GM12891 (cell line): ENCODE measurements around the gene PGLYRP2.

ENCODE experiments used
- DNase-seq: peaks from one replicate; pipeline ENCODE4 v3.0.0; 2011; ENCODE audit warnings: low spot score; ENCODE audit not compliant: insufficient read length
- FAIRE-seq: peaks from 2 replicates; lab custom pipeline; 2011; peaks lifted over from hg19 to GRCh38; lab: Jason Lieb, UNC
- PAX5 ChIP-seq: IDR thresholded peaks from 2 replicates; pipeline ENCODE4 v1.6.1; 2011; ENCODE audit warnings: low read length, moderate library complexity, mild to moderate bottlenecking; ENCODE audit not compliant: insufficient read depth, severe bottlenecking
- POLR2A ChIP-seq: IDR thresholded peaks from 2 replicates; pipeline ENCODE4 v1.6.1; 2011; ENCODE audit warnings: low read depth, low read length, control low read depth
- POLR2AphosphoS5 ChIP-seq: IDR thresholded peaks from 2 replicates; pipeline ENCODE4 v1.6.1; 2011; ENCODE audit warnings: low read depth, low read length, control low read depth
- POU2F2 ChIP-seq: IDR thresholded peaks from 2 replicates; pipeline ENCODE4 v1.6.1; 2011; ENCODE audit warnings: low read depth, mild to moderate bottlenecking, control low read depth, low read length, moderate library complexity
- SPI1 ChIP-seq: IDR thresholded peaks from 2 replicates; pipeline ENCODE4 v1.6.1; 2011; ENCODE audit warnings: low read depth, low read length, control low read depth
- TAF1 ChIP-seq: IDR thresholded peaks from 2 replicates; pipeline ENCODE4 v1.6.1; 2011; ENCODE audit warnings: low read depth, low read length, control low read depth

Gene PGLYRP2

GRCh38 chr19:15436012-15436825 lies 43.1 kb downstream of the PGLYRP2 start:
- no peak for FAIRE-seq
- no peak for DNase-seq
- TF ChIP-seq PAX5 (no peak), POLR2A (no peak), SPI1 (no peak), POLR2AphosphoS5 (no peak), TAF1 (no peak), POU2F2 (no peak)

GRCh38 chr19:15433519-15434069 lies 45.7 kb downstream of the PGLYRP2 start:
- TF ChIP-seq POLR2A = no peak
- TF ChIP-seq POU2F2 = no peak
- no peak for TF ChIP-seq SPI1
- no peak for TF ChIP-seq PAX5
- TF ChIP-seq POLR2AphosphoS5 = no peak
- no peak for TF ChIP-seq TAF1
- FAIRE-seq (peak; percentile 33), DNase-seq (no peak)

GRCh38 chr19:15432629-15433518 lies 46.4 kb downstream of the PGLYRP2 start:
- peak; percentile 40; the same call in 1 of the 2 replicates for TF ChIP-seq TAF1
- TF ChIP-seq PAX5 = no peak
- 0 out of 2 replicates have a peak, but pooled peaks have one; percentile 63 for TF ChIP-seq POLR2AphosphoS5
- TF ChIP-seq POLR2A = peak; percentile 32; the same call in 1 of the 2 replicates
- no peak for TF ChIP-seq SPI1
- peak; percentile 54; the same call in 1 of the 2 replicates for TF ChIP-seq POU2F2
- FAIRE-seq = peak; percentile 96
- DNase-seq = peak; percentile 99

- FAIRE-seq (no peak), DNase-seq (peak; percentile 65)
- TF ChIP-seq PAX5 = no peak
These were observed 47.2 kb downstream of the PGLYRP2 start for GRCh38 chr19:15432018-15432494.

GRCh38 chr19:15431396-15432017 lies 47.8 kb downstream of the PGLYRP2 start:
- TF ChIP-seq SPI1 (no peak), POLR2A (no peak), POU2F2 (no peak), POLR2AphosphoS5 (no peak)
- FAIRE-seq (peak; percentile 67), DNase-seq (no peak)

GRCh38 chr19:15430526-15431120 lies 48.7 kb downstream of the PGLYRP2 start:
- TF ChIP-seq TAF1 (no peak), SPI1 (no peak), POU2F2 (no peak), PAX5 (no peak), POLR2A (no peak), POLR2AphosphoS5 (no peak)
- no peak for DNase-seq
- FAIRE-seq = no peak

- no peak for TF ChIP-seq TAF1
- no peak for TF ChIP-seq SPI1
- no peak for TF ChIP-seq POLR2AphosphoS5
- no peak for TF ChIP-seq POLR2A
- no peak for TF ChIP-seq POU2F2
- no peak for TF ChIP-seq PAX5
- no peak for FAIRE-seq
- no peak for DNase-seq
These were observed 49.4 kb downstream of the PGLYRP2 start for GRCh38 chr19:15429825-15430467.

- FAIRE-seq (no peak), DNase-seq (no peak)
- no peak for TF ChIP-seq PAX5
- no peak for TF ChIP-seq SPI1
- TF ChIP-seq POLR2A = no peak
- TF ChIP-seq POU2F2 = no peak
- no peak for TF ChIP-seq POLR2AphosphoS5
- TF ChIP-seq TAF1 = no peak
These were observed 50.1 kb downstream of the PGLYRP2 start for GRCh38 chr19:15428956-15429824.
